HG02678 (cell line): ENCODE results near the gene USF2.
A peak's percentile ranks its signal among the peaks of the same experiment; 100 is the strongest.

Experiments
- ATAC-seq: cut with Tn5 transposase; IDR thresholded peaks from one replicate; pipeline ENCODE4 v1.9.1; 2021; ENCODE audit warnings: mild to moderate bottlenecking, moderate library complexity; ENCODE audit not compliant: unreplicated experiment

USF2 gene

GRCh38 chr19:35265126-35265899, 3.4 kb upstream of the USF2 start:
- ATAC-seq, result no peak

- no peak for ATAC-seq
Observed at GRCh38 chr19:35265900-35266519, 2.8 kb upstream of the USF2 start.

GRCh38 chr19:35266520-35267352, 2.0 kb upstream of the USF2 start:
- ATAC-seq, result no peak

GRCh38 chr19:35267353-35267817, 1.4 kb upstream of the USF2 start:
- ATAC-seq, result no peak

GRCh38 chr19:35267818-35268535, 785 bp upstream of the USF2 start:
- peak; percentile 52 for ATAC-seq

GRCh38 chr19:35269438-35270117, 816 bp downstream of the USF2 start:
- peak; percentile 57 for ATAC-seq

- ATAC-seq, result no peak
Observed at GRCh38 chr19:35270381-35270811, 1.6 kb downstream of the USF2 start.

GRCh38 chr19:35271546-35271945, 2.8 kb downstream of the USF2 start:
- ATAC-seq, result no peak

- ATAC-seq, result no peak
Observed at GRCh38 chr19:35272122-35272719, 3.5 kb downstream of the USF2 start.

- ATAC-seq, result no peak
Observed at GRCh38 chr19:35272954-35273649, 4.3 kb downstream of the USF2 start.

GRCh38 chr19:35273686-35274259, 5.0 kb downstream of the USF2 start:
- ATAC-seq, result no peak

- ATAC-seq, result no peak
Observed at GRCh38 chr19:35274323-35274722, 5.6 kb downstream of the USF2 start.

- no peak for ATAC-seq
Observed at GRCh38 chr19:35276706-35277281, 8.0 kb downstream of the USF2 start.

- ATAC-seq, result no peak
Observed at GRCh38 chr19:35278578-35279284, 10.0 kb downstream of the USF2 start.

GRCh38 chr19:35279374-35279773, 10.6 kb downstream of the USF2 start:
- ATAC-seq, result no peak

- ATAC-seq, result no peak
Observed at GRCh38 chr19:35279985-35280821, 11.4 kb downstream of the USF2 start.

GRCh38 chr19:35281303-35281702, 12.5 kb downstream of the USF2 start:
- no peak for ATAC-seq
